ENCODE measurements around the gene UBR7.
"Not testable (repeated sequence)": the region's sequence is repeated elsewhere in the genome, so short reads cannot be mapped to it uniquely, and the experiment has no call there.

The UBR7 gene, protein sequence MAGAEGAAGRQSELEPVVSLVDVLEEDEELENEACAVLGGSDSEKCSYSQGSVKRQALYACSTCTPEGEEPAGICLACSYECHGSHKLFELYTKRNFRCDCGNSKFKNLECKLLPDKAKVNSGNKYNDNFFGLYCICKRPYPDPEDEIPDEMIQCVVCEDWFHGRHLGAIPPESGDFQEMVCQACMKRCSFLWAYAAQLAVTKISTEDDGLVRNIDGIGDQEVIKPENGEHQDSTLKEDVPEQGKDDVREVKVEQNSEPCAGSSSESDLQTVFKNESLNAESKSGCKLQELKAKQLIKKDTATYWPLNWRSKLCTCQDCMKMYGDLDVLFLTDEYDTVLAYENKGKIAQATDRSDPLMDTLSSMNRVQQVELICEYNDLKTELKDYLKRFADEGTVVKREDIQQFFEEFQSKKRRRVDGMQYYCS

GRCh38 chr14:93206793-93207467 is at the start of gene UBR7, which contains the start of gene GON7:
UBR7 (plus strand) TSS chr14:93207256; CDS start chr14:93207292, 36 bp downstream.
GON7 (minus strand) TSS chr14:93207065; CDS start chr14:93207037, 28 bp downstream.
- peak; percentile 89 for DNase-seq (ENCODE audit: low read depth)

- not testable (repeated sequence) for DNase-seq (ENCODE audit: low read depth)
These were observed 48.7 kb upstream of the UBR7 start for GRCh38 chr14:93158349-93158748.

- not testable (repeated sequence) for DNase-seq (ENCODE audit: low read depth)
These were observed 47.3 kb upstream of the UBR7 start for GRCh38 chr14:93159625-93160352.

- no peak for DNase-seq (ENCODE audit: low read depth)
These were observed 46.7 kb upstream of the UBR7 start for GRCh38 chr14:93160353-93160801.

DNA sequence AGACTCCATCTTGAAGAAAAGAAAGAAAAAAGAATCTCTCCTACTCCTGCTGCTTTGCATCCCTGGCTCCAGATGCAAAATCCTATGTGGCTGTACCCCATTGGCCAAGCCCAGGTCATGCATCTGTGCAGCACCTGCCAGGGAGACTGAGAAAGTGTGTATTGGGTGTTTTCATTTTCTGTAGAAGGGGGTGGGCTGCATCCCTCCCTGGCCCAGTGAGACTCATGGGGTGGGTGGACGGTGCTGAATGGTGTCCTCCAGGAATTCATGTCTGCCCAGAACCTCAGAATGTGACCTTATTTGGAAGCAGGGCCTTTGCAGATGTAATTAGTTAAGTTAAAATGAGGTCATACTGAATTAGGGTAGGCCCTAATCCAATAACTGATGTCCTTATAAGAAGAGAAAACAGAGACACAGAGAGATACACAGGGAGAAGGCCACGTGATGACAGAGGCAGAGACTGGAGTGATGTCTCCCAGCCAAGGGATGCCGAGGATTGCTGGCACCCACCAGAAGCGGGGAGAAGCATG is 45.6 kb upstream of the UBR7 start:
- DNase-seq (ENCODE audit: low read depth) = no peak

DNA sequence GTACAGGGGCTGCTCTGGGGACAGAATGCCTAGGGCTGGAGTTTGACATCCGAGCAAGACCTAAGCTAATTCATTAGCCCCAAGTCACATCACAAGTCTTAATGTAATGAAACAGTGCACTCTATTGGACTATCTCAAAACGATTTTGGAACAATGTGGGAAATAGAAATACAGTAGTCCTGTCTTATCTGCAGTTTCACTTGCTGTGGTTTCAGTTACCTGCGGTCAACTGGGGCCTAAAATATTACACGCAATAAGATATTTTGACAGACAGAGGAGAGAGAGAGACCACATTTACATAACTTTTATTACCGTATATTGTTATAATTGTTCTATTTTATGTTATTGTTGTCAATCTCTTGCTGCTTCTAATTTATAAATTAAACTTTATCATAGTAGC is 43.5 kb upstream of the UBR7 start:
- DNase-seq (ENCODE audit: low read depth) = no peak

GRCh38 chr14:93165271-93166265 is 41.5 kb upstream of the UBR7 start:
- DNase-seq (ENCODE audit: low read depth) = not testable (repeated sequence)

DNA sequence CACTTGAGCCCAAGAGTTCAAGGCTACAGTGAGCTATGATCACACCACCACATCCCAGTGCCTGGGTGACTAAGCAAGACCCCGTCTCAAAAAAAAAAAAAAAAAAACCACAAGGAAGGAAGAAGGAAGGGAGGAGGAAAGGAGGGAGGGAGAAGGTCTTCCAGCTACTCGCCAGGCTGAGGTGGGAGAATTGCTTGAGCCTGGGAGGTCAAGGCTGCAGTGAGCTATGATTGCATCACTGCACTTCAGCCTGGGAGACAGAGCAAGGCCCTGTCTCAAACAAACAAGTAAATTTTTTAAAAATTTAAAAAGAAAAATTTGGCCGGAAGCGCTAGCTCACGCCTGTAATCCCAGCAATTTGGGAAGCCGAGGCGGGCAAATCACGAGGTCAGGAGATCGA is 38.4 kb upstream of the UBR7 start:
- not testable (repeated sequence) for DNase-seq (ENCODE audit: low read depth)

- DNase-seq (ENCODE audit: low read depth) = not testable (repeated sequence)
These were observed 37.4 kb upstream of the UBR7 start for GRCh38 chr14:93169619-93170018.

- DNase-seq (ENCODE audit: low read depth) = not testable (repeated sequence)
These were observed 36.9 kb upstream of the UBR7 start for GRCh38 chr14:93170141-93170540.

DNA sequence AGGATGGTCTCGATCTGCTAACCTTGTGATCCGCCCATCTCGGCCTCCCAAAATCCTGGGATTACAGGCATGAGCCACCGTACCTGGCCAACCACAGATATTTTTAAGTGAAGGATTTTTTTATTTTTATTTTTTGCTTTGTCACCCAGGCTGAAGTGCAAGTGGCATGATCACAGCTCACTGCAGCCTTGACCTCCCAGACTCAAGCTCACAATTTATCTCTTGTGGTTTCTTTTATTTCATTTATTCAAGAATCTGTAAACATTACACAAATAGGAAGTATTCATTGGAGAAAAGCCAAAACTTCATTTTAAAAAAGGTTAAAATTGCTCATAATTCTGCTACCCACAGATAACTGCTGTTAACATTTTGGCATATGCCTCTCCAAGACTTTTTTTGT is 35.7 kb upstream of the UBR7 start:
- DNase-seq (ENCODE audit: low read depth) = no peak

- DNase-seq (ENCODE audit: low read depth) = no peak
These were observed 33.1 kb upstream of the UBR7 start for GRCh38 chr14:93173943-93174395.

- not testable (repeated sequence) for DNase-seq (ENCODE audit: low read depth)
These were observed 32.3 kb upstream of the UBR7 start for GRCh38 chr14:93174731-93175130.

DNA sequence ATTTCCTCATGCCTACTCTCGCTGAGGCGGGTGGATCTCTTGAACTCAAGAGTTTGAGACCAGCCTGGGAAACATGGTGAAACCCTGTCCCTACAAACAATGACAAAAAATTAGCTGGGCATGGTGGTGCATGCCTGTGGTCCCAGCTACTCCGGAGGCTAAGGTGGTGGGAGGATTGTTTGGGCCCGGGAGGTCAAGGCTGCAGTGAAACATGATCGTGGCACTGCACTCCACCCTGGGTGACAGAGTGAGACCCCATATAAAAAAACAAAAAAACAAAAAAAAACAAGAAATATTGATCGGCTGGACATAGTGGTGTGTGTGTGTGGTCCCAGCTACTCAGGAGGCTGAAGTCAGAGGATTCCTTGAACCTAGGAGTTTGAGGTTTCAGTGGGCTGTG is 31.6 kb upstream of the UBR7 start:
- DNase-seq (ENCODE audit: low read depth) = no peak

DNA sequence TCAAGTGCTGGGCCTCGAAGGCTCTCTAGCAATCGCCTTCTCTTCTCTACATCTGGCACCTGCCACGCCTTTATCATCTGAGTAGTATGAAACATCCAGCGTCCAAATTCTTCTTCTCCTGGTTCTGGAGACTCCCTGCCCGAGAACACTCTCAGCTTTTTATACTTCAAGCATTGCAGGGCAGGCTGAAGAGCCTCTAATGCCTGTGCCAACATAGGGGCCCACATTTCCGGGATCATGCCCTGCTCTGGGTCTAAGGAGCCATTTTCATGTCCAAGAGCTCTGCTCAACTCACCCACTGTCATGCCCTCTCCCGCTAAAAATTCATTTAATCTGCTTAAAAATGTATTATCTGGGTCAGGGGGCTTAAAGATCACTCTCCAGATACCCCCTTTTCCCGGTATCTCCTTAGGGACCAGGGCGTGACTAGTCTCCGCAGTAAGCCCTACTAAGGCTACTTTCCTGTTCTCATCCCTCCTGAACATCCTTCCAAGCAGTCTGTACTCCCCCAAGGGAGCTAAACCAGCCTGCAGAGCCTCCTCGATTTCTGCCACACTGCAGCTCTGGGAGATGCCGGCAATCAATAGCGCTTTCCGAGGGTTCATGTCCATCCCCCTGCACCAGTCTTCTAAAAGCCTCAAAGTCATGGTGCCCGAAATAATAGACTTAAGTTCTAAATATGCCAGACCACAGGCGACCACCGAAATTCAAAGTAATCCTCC is 23.3 kb upstream of the UBR7 start:
- DNase-seq (ENCODE audit: low read depth) = no peak

DNA sequence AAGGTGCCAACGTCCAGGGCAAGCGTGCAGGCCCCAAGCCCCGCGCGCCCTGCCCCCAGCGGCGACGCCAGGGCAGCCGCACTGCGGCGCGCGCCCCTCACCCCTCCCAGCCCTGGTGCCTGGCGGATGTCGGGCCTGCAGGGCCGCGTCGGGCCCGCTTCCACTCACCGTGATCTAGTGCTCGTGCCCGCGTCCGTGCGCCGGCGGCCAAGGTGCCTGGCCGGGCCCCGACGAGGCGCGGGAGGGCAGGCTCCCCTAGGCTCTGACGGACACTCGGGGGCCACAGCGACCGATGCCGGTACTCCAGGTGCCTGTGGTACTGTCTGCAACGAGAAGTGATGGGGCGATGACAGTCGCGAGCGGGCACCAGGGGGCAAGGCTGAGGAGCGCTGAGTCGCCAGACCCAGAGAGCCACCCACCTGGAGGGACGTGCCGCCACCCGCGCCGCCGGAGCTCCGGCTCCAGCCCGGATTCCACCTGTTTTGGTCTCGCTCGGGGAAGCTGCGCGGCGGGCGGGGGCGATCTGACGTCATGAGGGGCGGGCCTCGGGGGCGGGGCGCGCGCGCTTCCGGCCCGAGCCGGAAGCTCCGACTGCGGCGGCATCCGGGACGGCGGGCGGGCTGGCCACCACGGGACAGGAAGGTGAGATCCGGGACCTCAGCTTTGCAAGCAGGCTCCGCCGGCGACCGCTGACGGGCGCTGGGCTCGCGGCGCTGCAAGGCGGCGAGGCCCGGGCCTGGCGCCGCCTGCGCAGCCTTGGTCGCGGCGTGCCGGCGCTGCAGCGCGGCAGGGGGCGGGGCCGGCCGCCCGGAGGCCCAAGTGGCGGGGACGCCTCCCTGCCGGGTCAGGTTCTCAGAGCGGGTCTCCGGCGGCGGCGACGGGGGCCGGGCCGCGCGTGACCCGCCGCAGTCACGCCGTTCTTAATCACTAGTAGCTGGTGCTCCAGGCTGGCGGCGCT is 22.4 kb upstream of the UBR7 start, which contains the start of the genes LYSET and MOAP1:
LYSET (plus strand) TSS at position 927 of the 958 bp plus-strand sequence. CDS start 89 bp downstream, outside the sequence.
MOAP1 (minus strand) TSS at position 507 of the 958 bp plus-strand sequence. CDS start 655 bp downstream, outside the sequence.
- DNase-seq (ENCODE audit: low read depth) = peak; percentile 88

GRCh38 chr14:93185349-93185720 is 21.7 kb upstream of the UBR7 start:
- DNase-seq (ENCODE audit: low read depth) = no peak

GRCh38 chr14:93186466-93186865 is 20.6 kb upstream of the UBR7 start:
- DNase-seq (ENCODE audit: low read depth) = no peak

- DNase-seq (ENCODE audit: low read depth) = no peak
These were observed 20.1 kb upstream of the UBR7 start for GRCh38 chr14:93186956-93187355.
